ENCODE results near the gene ZNF687.

The ZNF687 gene

DNA sequence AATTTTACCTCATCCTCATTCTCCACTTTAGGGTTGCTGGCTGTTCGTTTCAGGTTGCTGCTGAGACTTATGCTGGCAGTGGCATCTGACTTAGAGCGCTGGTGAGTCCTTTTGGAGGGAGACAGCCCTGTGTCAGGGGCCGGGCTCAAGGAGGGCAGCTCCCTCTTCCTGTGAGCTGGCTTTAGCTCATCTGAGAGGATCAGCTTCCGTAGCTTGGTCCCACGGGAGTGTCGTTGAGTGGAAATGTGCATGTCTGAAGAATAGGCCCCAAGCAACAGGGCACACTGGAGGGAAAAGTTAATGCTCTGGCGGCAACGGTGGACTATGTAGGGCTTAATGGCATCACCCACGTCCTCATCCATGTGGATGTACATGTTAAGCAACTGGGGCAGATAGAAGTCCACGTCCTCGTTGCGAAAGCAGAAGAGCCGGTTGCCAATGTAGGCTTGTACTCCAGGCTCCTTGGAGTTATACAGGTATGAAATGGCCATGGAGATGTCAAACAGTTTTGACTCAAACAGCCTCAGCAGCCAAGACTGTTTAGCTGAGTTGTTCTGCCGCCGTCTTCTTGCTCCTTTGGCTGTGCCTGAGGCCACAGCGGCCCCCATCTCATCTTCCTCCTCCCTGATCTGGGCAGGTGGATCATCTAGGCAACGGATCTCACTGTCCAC is 33.6 kb downstream of the ZNF687 start:
- H3K4me3 ChIP-seq (ENCODE audit: low read length) = no peak overlapping the region
- no peaks in the 10 kb centered on the region for H3K9me3 ChIP-seq (replicated peaks; ENCODE audit: low read length)
- H3K4me2 ChIP-seq (ENCODE audit: low read length) = no peak overlapping the region
- peaks cover 55% of the 10 kb centered on the region for H3K36me3 ChIP-seq (ENCODE audit: insufficient read depth, low read length)
- no peaks in the 10 kb centered on the region for H3K27me3 ChIP-seq (ENCODE audit: control insufficient read depth, insufficient read depth, low read length)
- H3K9ac ChIP-seq (ENCODE audit: low read depth, low read length) = no peak overlapping the region
- H3K4me1 ChIP-seq (ENCODE audit: control insufficient read depth, insufficient read depth, low read length) = peaks cover 39% of the 10 kb centered on the region

GRCh38 chr1:151318975-151319374 is 36.9 kb downstream of the ZNF687 start:
- no peaks in the 10 kb centered on the region for H3K9me3 ChIP-seq (replicated peaks; ENCODE audit: low read length)
- no peak overlapping the region for H3K9ac ChIP-seq (ENCODE audit: low read depth, low read length)
- peaks cover 51% of the 10 kb centered on the region for H3K36me3 ChIP-seq (ENCODE audit: insufficient read depth, low read length)
- H3K4me3 ChIP-seq (ENCODE audit: low read length) = no peak overlapping the region
- no peaks in the 10 kb centered on the region for H3K27me3 ChIP-seq (ENCODE audit: control insufficient read depth, insufficient read depth, low read length)
- peaks cover 8% of the 10 kb centered on the region for H3K4me1 ChIP-seq (ENCODE audit: control insufficient read depth, insufficient read depth, low read length)
- no peak overlapping the region for H3K4me2 ChIP-seq (ENCODE audit: low read length)

DNA sequence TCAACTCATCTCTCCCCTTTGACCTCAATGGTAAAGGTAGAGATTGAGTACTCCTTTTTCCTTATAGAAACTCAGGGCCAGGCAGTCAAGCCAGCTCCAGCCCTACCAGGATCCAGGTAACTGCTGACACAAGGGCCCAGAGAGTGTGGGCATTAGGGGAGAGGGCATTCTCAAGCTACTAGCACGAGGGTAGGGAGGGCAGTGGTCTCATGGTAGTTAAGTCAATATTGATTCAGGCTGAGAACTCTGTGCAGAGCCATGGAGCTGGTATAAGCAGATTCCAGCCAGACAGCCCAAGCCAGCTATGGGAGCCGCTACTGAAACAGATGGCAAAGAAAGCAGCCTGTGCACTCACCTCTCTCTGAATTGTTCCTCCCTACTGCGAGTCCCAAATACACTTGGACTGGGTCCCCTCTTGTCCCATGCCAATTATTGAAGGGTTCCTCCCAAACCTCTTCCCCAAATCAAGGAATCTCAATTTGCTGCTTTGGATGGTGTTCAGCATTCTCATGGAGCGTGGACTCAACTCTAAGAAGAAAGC is 42.4 kb downstream of the ZNF687 start:
- H3K4me1 ChIP-seq (ENCODE audit: control insufficient read depth, insufficient read depth, low read length) = peaks cover 25% of the 10 kb centered on the region
- peaks cover 32% of the 10 kb centered on the region for H3K36me3 ChIP-seq (ENCODE audit: insufficient read depth, low read length)
- H3K27me3 ChIP-seq (ENCODE audit: control insufficient read depth, insufficient read depth, low read length) = no peaks in the 10 kb centered on the region

DNA sequence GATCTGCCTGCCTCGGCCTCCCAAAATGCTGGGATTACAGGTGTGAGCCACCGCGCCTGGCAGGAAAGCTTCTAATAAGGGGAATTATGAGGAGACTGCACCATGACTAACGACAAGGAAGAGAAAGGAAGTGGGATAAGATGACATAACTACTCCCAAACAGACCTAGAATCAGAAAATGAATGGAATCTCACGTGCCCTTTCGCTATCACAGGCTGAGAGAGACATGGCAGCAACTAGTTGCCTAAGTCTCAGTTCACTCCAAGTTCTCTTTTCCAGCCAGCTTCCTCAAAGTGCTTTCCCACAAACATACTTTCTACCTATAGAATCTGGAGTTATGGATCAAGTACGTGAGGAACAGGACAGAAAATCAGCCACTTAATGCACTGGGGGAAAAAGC is 43.1 kb downstream of the ZNF687 start:
- H3K9me3 ChIP-seq (replicated peaks; ENCODE audit: low read length) = no peaks in the 10 kb centered on the region
- H3K4me1 ChIP-seq (ENCODE audit: control insufficient read depth, insufficient read depth, low read length) = peaks cover 25% of the 10 kb centered on the region
- peak overlapping the region; percentile 99 for H3K9ac ChIP-seq (ENCODE audit: low read depth, low read length)
- H3K4me2 ChIP-seq (ENCODE audit: low read length) = peak overlapping the region; percentile 96
- H3K27me3 ChIP-seq (ENCODE audit: control insufficient read depth, insufficient read depth, low read length) = no peaks in the 10 kb centered on the region
- peaks cover 28% of the 10 kb centered on the region for H3K36me3 ChIP-seq (ENCODE audit: insufficient read depth, low read length)
- H3K4me3 ChIP-seq (ENCODE audit: low read length) = peak overlapping the region; percentile 77

More for the DNA sequence above, 42.4 kb downstream of the ZNF687 start:
- Histone ChIP-seq H3K4me3 (ENCODE audit: low read length) (no peak overlapping the region), H3K9ac (ENCODE audit: low read depth, low read length) (no peak overlapping the region), H3K9me3 (replicated peaks; ENCODE audit: low read length) (no peaks in the 10 kb centered on the region), H3K4me2 (ENCODE audit: low read length) (no peak overlapping the region)

DNA sequence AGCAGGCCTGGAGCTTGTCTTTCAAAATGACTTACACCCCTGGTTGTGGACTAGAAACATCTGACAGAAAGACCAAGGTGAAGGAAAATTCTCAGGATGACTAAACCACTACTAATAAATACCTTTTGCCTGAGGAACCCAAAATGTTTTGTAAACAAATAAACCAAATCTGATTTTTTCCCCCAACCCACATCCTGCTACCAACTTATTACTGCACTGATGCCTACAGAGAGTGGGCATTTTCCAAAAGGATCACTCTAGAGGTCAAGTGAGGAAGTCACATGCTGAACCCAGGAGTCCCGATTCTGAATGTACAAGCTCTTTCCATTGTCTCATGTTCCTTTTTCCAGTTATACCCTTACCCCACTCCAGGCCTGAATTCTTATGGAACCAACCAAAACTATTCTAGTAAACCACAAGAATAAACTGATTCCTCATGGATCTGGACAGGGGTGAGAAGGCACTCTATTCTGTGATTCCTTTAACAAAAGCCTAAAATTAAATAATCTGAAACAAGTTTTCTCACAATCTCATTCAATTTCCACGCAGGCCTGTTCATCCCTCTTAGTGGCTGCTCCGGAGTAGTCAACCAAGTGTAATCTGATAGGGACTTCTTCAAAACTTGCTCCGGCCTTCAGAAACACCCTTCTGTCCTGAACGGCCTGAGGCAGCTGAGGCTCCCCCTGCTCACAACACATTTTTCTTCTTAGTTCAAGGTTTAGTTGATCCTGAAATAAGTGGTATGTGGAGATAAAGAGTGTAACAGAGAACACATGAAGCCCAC is 43.7 kb downstream of the ZNF687 start:
- H3K4me2 ChIP-seq (ENCODE audit: low read length) = peak overlapping the region; percentile 96
- H3K4me1 ChIP-seq (ENCODE audit: control insufficient read depth, insufficient read depth, low read length) = peaks cover 25% of the 10 kb centered on the region
- no peaks in the 10 kb centered on the region for H3K9me3 ChIP-seq (replicated peaks; ENCODE audit: low read length)
- H3K36me3 ChIP-seq (ENCODE audit: insufficient read depth, low read length) = peaks cover 22% of the 10 kb centered on the region
- H3K27me3 ChIP-seq (ENCODE audit: control insufficient read depth, insufficient read depth, low read length) = no peaks in the 10 kb centered on the region
- peak overlapping the region; percentile 99 for H3K9ac ChIP-seq (ENCODE audit: low read depth, low read length)
- peak overlapping the region; percentile 77 for H3K4me3 ChIP-seq (ENCODE audit: low read length)

DNA sequence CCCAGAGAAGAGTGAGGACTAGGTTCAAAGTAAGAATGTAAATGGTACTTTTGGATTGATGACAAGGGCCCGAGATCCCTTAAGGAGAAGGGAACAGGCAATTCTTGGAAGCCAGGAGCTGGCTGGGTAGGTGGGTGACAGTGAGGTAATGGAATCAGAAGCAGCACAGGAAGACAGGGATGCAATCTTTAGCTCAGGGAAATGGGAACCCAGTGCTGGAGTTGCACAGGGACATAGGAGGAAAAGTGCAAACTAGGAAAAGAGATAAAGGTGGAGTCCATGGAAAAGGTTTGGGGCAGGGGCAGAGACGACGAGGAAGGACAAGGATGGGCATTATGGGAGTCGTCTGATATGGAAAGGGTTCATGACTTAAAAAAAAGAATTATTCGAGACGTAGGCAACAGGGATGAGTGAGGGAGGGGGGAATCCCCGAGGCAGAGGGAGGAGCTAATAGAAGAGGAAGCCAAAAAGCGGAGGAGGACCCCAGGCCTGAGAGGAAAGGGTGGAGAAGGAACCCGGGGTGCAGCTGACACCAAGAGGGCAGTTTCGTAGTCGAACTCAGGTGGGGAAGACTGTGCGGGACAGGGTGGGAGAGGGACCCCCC is 44.6 kb downstream of the ZNF687 start:
- H3K27me3 ChIP-seq (ENCODE audit: control insufficient read depth, insufficient read depth, low read length) = no peaks in the 10 kb centered on the region
- peak overlapping the region; percentile 99 for H3K9ac ChIP-seq (ENCODE audit: low read depth, low read length)
- H3K4me1 ChIP-seq (ENCODE audit: control insufficient read depth, insufficient read depth, low read length) = peaks cover 25% of the 10 kb centered on the region
- peaks cover 19% of the 10 kb centered on the region for H3K36me3 ChIP-seq (ENCODE audit: insufficient read depth, low read length)
- H3K4me2 ChIP-seq (ENCODE audit: low read length) = peak overlapping the region; percentile 96
- no peaks in the 10 kb centered on the region for H3K9me3 ChIP-seq (replicated peaks; ENCODE audit: low read length)
- H3K4me3 ChIP-seq (ENCODE audit: low read length) = peak overlapping the region; percentile 77

GRCh38 chr1:151327223-151327902 is 45.3 kb downstream of the ZNF687 start, which contains the start of gene PI4KB:
PI4KB (minus strand) TSS chr1:151327416; CDS start chr1:151316481, 10,935 bp downstream.
- Histone ChIP-seq H3K4me2 (ENCODE audit: low read length) (peak within 1 kb of the TSS; percentile 96), H3K27me3 (ENCODE audit: control insufficient read depth, insufficient read depth, low read length) (no peaks in the 10 kb centered on the region), H3K4me3 (ENCODE audit: low read length) (peak within 1 kb of the TSS; percentile 77), H3K36me3 (ENCODE audit: insufficient read depth, low read length) (peaks cover 14% of the 10 kb centered on the region), H3K9ac (ENCODE audit: low read depth, low read length) (peak within 1 kb of the TSS; percentile 99), H3K4me1 (ENCODE audit: control insufficient read depth, insufficient read depth, low read length) (peaks cover 25% of the 10 kb centered on the region), H3K9me3 (replicated peaks; ENCODE audit: low read length) (no peaks in the 10 kb centered on the region)

DNA sequence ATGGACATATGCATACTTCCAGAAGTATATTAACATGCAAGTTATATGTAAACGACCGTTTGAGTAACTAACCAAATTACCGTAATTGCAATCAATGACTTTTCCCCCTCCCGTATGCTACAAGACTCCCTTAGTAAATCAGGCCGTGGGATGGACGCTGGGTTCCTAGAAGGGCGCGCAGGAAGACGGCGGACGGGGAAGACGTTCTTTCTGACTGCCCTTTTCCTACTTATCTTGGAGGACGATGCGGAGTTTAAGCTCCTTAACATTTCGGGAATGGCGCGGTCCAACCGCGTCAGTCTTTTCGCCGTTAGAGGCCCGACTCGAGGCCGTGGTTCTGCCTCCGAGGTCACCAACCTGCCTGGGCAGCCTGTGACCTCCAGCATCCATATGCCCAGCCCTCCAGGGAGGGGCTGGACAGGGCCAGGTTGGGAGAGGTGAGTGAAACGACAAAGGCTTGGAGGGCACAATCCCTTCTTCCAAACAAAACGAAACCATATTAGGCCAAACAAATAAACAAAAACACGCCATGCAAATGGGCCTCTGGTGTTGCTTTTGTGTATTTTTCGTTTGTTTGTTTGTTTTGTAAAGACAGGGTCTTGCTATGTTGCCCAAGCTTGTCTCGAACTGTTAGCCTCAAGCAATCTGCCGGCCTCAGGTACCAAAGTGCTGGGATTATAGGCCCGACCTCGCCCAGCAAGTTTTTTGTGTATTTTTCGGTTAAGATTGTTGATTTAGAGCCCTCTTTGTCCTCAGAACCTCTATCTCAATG is 46.0 kb downstream of the ZNF687 start:
- H3K4me2 ChIP-seq (ENCODE audit: low read length) = peak overlapping the region; percentile 96
- peak overlapping the region; percentile 77 for H3K4me3 ChIP-seq (ENCODE audit: low read length)
- peak overlapping the region; percentile 99 for H3K9ac ChIP-seq (ENCODE audit: low read depth, low read length)
- peaks cover 10% of the 10 kb centered on the region for H3K36me3 ChIP-seq (ENCODE audit: insufficient read depth, low read length)
- H3K4me1 ChIP-seq (ENCODE audit: control insufficient read depth, insufficient read depth, low read length) = peaks cover 25% of the 10 kb centered on the region
- no peaks in the 10 kb centered on the region for H3K27me3 ChIP-seq (ENCODE audit: control insufficient read depth, insufficient read depth, low read length)
- no peaks in the 10 kb centered on the region for H3K9me3 ChIP-seq (replicated peaks; ENCODE audit: low read length)

DNA sequence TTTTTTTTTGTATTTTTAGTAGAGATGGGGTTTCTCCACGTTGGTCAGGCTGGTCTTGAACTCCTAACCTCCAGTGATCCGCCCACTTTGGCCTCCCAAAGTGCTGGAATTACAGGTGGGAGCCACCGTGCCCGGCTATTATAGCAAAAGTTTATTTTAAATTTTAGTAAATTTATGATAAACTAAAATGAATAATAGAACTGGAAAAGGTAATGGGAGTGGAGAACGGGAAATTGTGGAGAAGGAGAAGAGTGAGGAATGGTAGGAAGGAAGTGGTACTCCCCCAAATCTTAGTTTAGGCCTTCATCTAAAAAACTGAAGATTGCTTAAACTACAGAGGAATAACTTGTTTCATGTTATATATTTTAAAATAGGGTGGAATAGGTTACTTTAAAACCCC is 52.7 kb downstream of the ZNF687 start:
- H3K9ac ChIP-seq (ENCODE audit: low read depth, low read length) = no peak overlapping the region
- no peak overlapping the region for H3K4me2 ChIP-seq (ENCODE audit: low read length)
- H3K36me3 ChIP-seq (ENCODE audit: insufficient read depth, low read length) = no peaks in the 10 kb centered on the region
- H3K27me3 ChIP-seq (ENCODE audit: control insufficient read depth, insufficient read depth, low read length) = no peaks in the 10 kb centered on the region
- no peaks in the 10 kb centered on the region for H3K9me3 ChIP-seq (replicated peaks; ENCODE audit: low read length)
- no peaks in the 10 kb centered on the region for H3K4me1 ChIP-seq (ENCODE audit: control insufficient read depth, insufficient read depth, low read length)
- H3K4me3 ChIP-seq (ENCODE audit: low read length) = no peak overlapping the region

DNA sequence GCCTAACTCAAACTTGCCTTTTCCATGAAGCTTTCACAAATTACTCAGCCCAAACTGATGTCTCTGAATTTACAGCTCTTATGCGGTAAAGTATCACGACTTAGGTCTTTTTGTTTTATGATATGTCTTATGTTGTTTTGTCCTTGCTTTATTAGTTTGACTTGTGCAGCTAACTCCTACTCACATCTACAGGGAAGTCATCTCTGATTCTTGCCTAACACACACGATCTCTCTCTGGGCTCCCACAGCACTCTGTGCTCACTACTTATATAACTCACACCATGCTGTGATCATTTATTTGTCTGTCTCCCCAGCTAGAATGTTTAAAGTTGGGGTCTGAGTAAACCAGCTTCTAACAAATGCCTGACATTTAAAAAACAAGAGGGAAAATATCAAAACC is 54.5 kb downstream of the ZNF687 start:
- Histone ChIP-seq H3K4me2 (ENCODE audit: low read length) (no peak overlapping the region), H3K27me3 (ENCODE audit: control insufficient read depth, insufficient read depth, low read length) (no peaks in the 10 kb centered on the region), H3K4me1 (ENCODE audit: control insufficient read depth, insufficient read depth, low read length) (peaks cover 4% of the 10 kb centered on the region), H3K9me3 (replicated peaks; ENCODE audit: low read length) (no peaks in the 10 kb centered on the region), H3K36me3 (ENCODE audit: insufficient read depth, low read length) (no peaks in the 10 kb centered on the region), H3K9ac (ENCODE audit: low read depth, low read length) (no peak overlapping the region), H3K4me3 (ENCODE audit: low read length) (no peak overlapping the region)
